Cardiac septum (tissue), 1 donor: Measurements from ENCODE around the gene LHFPL2. TPM values are rescaled to one million over a fixed set of nuclear protein-coding genes. Genes with fewer than 3 reads are reported as not detected.

ENCODE experiments used
- DNase-seq: peaks from one replicate; pipeline ENCODE4 v3.0.0-alpha.2; 2020; ENCODE audit warnings: low spot score
- intact Hi-C: fragments of 100-400 bp; cut with DNase I; formaldehyde crosslinking; loops from one replicate; pipeline ENCODE4 v1.14.0; 2022
- total RNA-seq: library from RNA; stranded (reverse); fragmentation: NEBNext Ultra II Directional; extraction: Animal tissue kit (Norgen Biotek cat#: 25700); gene quantifications from one replicate; pipeline ENCODE4 v1.2.1, GENCODE V29; 2021
- donor health status: DM: no; HTN: no; CAD: no.

The LHFPL2 gene
- total RNA-seq, 1 donor from 2014 or later, result 7.9 TPM

DNA sequence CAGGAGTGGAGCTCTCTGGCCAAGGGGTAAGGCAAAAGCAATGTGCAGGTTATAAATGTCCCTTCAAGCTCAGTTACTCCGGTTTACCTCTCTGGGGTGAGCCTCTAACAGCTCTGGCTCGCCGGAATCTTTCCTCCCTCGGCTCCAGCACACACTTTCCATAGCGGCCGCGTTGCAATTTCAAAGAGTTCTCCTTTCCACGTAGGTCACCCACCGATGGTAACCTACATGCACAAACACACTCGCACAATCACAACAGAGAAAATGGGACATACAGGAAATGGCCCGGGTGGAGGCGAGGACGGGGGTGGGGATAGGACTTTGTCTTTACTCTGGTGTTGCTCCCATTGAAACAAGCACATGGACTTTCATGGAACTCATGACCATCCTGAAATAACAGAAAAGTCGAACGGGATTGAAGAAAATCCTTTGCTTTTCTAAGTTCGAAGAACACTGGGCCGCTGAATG is 1.2 kb downstream of the LHFPL2 start:
- no peak for DNase-seq
- intact Hi-C loops, result no loop called here

GRCh38 chr5:78644741-78645300 is 3.8 kb downstream of the LHFPL2 start:
- DNase-seq, result no peak
- intact Hi-C loops, result no loop called here

DNA sequence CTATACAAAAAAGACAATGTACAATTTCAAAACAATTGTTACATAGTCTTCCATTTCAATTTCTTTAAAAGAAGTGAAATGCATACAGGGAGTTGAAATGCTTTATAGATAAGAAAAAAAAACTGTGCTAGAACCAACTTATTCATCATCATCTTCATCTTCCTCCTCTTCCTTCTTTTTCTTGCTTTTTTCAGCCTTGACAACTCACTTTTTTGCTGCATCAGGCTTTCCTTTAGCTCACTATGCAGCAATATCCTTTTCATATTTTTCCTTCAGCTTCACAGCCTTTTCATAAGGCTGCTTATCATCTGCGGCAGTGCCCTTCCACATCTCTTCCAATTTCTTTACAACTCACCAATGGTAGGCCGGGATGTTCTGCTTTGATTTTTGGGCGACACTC is 4.4 kb downstream of the LHFPL2 start:
- DNase-seq, result no peak
- intact Hi-C loops, result no loop called here

DNA sequence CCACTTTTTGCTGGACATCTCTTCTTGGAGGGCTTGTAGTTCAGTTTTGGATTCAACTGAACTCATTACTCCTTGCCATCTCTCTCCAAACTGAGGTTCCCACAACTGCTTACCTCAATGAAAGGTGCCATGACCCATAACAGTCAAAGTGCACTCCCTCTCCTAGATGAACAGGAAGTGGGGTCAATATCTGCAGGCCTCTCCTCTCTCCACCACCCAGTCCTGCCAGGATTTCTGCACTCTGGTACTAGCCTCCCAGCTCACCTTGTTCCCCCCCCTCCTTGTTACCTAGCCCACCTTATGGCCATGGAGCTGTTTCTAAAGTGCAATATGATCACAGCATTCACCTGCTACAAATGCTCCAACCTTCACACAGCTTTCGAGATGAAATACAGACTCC is 5.9 kb downstream of the LHFPL2 start:
- intact Hi-C loops, result no loop called here
- no peak for DNase-seq

DNA sequence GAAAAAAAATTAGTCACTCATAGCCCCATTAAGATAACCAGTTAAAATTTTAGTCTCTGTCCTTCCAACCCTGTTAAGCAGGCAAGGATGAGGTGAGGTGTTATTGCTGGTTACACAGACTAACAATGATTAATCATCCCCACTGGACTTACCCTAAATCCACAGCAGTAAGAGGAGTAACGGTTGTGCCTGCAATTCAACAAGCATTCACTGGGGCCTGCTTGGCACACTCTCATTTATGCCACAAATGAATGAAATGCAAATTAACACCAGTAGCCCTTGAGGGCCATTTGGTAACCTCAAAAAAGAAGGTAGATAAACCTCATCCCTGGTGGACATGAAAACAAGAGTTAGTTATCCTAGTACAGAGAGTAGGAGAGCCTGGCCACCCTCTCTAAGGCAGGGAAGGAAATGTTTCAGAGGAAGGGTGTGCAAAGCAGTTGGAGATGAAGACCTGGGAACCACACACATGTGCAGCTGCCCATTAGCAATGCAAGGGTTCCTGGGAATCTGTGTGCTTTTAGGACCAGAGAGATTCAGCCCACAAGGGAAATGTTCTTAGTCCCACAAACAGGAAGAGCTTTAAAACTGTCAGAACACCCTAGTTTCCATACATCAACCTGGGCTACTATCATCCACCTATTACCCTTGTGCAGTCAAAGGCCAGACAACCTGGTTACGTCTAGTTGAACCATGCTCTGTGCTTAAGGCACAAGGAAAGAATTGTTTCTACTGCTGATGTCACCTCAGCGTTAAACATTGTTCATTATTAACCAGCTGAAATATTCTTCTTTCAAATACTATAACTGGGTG is 7.7 kb downstream of the LHFPL2 start:
- no peak for DNase-seq
- intact Hi-C loops, result no loop called here

DNA sequence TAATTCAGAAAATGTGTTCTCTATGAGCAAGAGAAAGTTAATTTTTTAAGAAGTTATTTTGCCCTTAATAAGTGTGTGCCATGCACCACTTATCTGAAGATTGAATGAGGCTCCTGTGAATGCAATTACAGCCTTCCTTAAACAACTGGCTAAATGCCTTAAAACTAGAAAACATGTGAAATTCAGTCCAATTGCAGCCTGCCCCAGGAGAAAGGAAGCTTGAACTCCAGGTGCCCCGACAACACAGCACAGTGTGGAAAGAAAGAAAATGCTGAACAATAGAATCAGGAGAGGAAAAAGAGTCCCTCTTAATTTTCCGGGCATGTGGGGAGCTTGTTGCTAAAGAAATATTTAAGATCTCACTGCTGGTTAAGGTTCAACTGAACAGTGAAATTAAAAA is 8.8 kb downstream of the LHFPL2 start:
- no peak for DNase-seq
- intact Hi-C loops, result no loop called here

DNA sequence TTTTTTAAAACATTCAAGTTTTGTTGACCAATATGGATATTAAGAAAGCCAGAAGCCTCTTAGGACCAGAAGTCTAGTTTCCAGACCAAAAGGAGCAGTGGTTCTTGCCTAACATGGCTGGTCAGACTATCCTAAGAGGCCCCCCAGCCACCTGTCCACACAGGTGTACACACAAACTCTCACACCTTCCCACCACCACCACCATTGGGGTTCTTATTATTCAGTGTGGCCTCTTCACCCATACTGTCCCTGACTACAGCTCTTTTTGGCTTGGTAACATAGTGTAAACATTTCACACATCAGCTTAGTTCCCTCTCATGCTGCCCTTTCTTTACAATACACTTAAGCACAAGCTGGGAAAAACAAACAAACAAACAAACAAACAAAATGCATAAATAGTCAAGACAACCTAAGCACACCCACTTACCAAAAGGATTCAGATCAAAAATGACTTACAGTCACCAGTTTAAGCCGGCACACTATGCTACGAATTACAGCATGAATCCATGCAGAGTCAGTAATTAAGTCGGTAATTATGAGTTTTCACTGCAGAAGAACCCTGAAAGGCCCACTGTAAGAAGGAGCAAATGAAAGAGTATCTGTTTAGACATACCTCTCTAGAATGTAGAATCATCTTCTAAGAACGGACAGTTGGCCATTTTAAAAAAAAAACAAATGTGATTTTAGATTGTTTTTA is 9.5 kb downstream of the LHFPL2 start:
- intact Hi-C loops, result no loop called here
- no peak for DNase-seq

GRCh38 chr5:78638423-78638822 is 10.1 kb downstream of the LHFPL2 start:
- peak; percentile 79 for DNase-seq
- intact Hi-C loops, result no loop called here

- intact Hi-C loops, result no loop called here
- DNase-seq, result no peak
These were observed 11.1 kb downstream of the LHFPL2 start for GRCh38 chr5:78637468-78637867.

GRCh38 chr5:78636682-78637081 is 11.9 kb downstream of the LHFPL2 start:
- intact Hi-C loops, result no loop called here
- DNase-seq, result no peak

GRCh38 chr5:78634634-78635033 is 13.9 kb downstream of the LHFPL2 start:
- DNase-seq, result no peak
- intact Hi-C loops, result no loop called here

DNA sequence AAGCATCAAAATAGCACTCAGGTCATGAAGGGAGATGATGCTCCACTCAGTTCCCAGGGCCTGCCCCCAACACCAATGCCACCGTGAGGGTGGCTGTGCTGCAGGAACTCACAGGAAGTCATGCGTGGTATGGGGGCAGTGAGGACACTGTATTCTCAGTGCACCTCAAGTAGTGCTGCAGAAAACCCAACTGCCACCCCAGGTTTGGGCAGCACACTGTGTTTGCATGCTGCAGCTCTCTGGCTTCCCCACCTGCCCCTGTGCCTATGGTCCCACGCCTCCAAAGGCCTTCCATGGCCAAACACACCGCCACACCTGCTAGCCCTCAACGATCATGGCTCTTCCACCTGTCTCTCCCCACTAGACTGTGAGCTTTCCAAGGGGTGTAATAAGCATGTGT is 14.3 kb downstream of the LHFPL2 start:
- no peak for DNase-seq
- intact Hi-C loops, result no loop called here

DNA sequence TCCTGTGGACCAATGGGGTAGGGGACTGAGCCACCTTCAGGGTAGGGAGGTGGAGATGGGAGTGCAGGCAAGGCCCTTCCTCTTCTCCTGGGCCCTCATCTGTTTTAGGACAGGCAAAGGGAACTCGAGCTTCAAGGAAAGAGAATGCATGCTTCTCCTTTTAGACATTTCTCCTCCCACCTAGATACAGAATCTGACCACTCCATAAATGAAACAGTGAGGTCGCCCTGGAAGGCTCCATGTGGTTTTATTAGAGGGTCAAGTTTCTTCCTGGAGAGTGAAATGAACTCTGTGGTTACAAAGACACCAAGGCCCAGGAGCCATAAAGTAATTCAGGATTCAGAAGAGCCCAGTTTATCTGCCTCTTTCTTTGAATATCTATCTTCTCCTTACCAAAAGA is 14.9 kb downstream of the LHFPL2 start:
- DNase-seq, result no peak
- intact Hi-C loops, result no loop called here

GRCh38 chr5:78632467-78632866 is 16.1 kb downstream of the LHFPL2 start:
- no peak for DNase-seq
- intact Hi-C loops, result no loop called here

DNA sequence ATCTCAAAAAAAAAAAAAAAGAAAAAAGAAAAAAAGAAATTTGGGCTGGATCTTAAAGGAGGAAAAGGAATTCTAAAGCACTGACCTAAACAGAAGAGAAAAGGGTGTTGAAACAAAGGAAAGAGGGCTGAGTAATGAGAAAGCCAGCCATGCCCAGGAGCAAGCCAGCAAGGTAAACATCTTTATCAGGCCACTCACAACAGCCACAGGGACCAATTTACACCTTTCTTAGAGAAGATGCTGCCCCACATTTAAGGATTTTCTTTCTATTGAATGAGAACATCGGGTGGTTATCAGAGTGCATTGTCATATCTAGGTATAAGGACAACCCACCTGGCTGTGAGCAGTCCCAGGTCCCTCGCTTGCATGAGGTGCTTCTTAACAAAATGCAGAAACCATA is 16.6 kb downstream of the LHFPL2 start:
- intact Hi-C loops, result no loop called here
- no peak for DNase-seq

DNA sequence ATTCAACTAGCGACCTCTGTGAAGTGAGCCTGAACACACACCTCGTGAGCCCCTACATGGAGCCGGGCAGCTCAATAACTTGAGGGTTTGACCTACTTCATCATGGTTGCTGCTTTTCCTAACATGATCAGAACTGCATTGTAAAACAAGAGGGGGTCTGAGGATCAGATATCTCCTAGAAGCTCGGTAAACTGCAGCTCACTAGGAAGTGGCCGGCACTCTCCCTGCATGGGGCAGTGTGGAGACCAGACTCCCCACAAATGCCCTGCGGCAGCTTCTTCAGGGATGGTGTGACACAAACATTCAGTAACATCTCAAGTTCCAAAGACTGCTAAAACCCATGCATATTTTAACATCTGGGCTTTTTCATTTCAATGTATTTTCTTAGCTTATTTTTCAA is 18.5 kb downstream of the LHFPL2 start:
- DNase-seq, result no peak
- intact Hi-C loops, result no loop called here

GRCh38 chr5:78629624-78630023 is 18.9 kb downstream of the LHFPL2 start:
- no peak for DNase-seq
- intact Hi-C loops, result no loop called here

DNA sequence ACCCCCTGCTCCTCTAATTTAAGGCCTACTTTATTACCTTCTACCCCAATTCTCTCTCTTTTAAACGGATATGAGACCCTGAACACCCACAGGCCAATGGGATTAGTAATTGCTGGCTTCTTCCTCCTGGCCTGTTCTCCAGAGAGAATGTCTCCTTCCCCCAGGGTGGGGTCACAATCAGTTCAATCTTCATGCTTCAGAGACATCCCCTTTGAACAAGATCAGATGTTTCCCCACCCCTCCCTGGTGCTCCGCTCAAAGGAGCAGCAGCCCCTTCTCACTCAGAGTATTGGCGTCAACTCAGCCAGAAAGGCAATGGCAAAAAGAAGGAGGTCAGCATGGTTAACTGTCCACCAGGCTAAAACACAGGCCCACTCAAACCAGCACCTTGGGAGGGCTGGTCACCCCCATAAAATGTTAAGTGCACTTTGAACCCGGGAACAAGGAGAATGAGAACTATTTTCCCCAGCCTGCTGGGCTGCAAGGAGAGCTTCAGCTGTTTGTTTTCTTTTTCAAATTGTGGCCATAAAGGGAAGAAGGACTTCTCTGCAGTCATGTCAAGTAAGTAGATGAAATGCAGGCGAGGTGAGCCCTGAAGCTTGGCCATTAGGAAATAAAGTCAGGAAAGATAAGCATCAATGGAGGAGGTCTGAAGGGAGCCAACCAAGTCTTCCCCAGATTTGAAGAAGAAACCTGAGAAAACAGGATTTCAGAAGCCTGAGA is 20.1 kb downstream of the LHFPL2 start:
- no peak for DNase-seq
- intact Hi-C loops, result no loop called here

DNA sequence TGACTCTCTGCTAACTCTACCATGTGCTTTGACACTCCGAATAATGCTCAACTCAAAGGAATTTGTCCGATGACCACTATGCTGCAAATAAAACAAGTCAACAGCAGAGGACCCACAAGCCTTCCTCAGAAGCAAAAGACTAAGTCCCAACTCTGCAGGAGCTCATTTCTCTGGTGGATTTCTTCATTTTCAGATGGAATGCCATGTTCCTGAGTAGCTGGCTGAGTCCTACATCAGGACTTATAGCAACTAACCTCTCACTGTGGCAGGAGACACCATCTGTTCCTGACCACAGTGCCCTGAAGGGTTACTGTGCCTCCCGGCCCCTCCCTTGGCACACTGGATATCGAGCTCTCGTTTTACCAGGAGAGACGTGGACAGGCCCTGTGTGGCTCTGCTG is 20.8 kb downstream of the LHFPL2 start:
- intact Hi-C loops, result no loop called here

GRCh38 chr5:78627175-78627574 is 21.4 kb downstream of the LHFPL2 start:
- intact Hi-C loops, result no loop called here
- DNase-seq, result no peak

More for the DNA sequence above, 20.8 kb downstream of the LHFPL2 start:
- no peak for DNase-seq
